Breast epithelium (tissue), 4 donors: ENCODE measurements around the gene TMEM163. TPM values are rescaled to one million over a fixed set of nuclear protein-coding genes. Genes with fewer than 3 reads are reported as not detected.

Source experiments
- DNase-seq, 2 donors: peaks; one replicate each; pipeline ENCODE4 v3.0.0-alpha.2; 2019; ENCODE audit warnings: low spot score in 2 of 2
- H3K27ac ChIP-seq, 2 donors: fragments of 200-600 bp; sonication (generic) in 1 of 2; one replicate each; pipeline ENCODE4 v1.5.1; 2016 to 2019; ENCODE audit warnings: mild to moderate bottlenecking in 1 of 2
- H3K27me3 ChIP-seq, 2 donors: fragments of 200-600 bp; sonication (generic) in 1 of 2; one replicate each; pipeline versions ENCODE4 v1.5.1 to v1.6.0; 2017 to 2019; ENCODE audit warnings: control low read depth in 1 of 2, mild to moderate bottlenecking in 1 of 2
- H3K36me3 ChIP-seq: fragments of 200-600 bp; one replicate; pipeline ENCODE4 v1.5.1; 2019
- H3K4me1 ChIP-seq, 2 donors: fragments of 200-600 bp; sonication (generic); one replicate each; pipeline ENCODE4 v1.5.1; 2016 to 2019; ENCODE audit warnings: control low read depth in 1 of 2
- H3K4me3 ChIP-seq, 3 donors: fragments of 200-600 bp; sonication (generic); 1 replicate in 2 of 3; 2 replicates in 1 of 3; pipeline ENCODE4 v1.5.1; 2016 to 2019; ENCODE audit warnings: mild to moderate bottlenecking in 3 of 3, moderate library complexity in 2 of 3
- H3K9me3 ChIP-seq, 2 donors: fragments of 200-600 bp; sonication (generic) in 1 of 2; one replicate each; pipeline ENCODE4 v1.5.1; 2016 to 2019; ENCODE audit warnings: control low read depth in 1 of 2
- CTCF ChIP-seq, 3 donors: fragments of 450-650 bp; IDR thresholded peaks; one replicate each; pipeline ENCODE4 v1.5.1; 2016 to 2017; ENCODE audit warnings: antibody characterized with exemption in 3 of 3, mild to moderate bottlenecking in 3 of 3, moderate library complexity in 3 of 3
- POLR2A ChIP-seq: fragments of 450-650 bp; IDR thresholded peaks from one replicate; pipeline ENCODE4 v1.6.1; 2016; ENCODE audit warnings: antibody characterized with exemption, mild to moderate bottlenecking, moderate library complexity
- POLR2AphosphoS5 ChIP-seq, 3 donors: sonication (generic); formaldehyde crosslinking; IDR thresholded peaks; one replicate each; pipeline ENCODE4 v1.6.1; 2017; ENCODE audit warnings: antibody characterized with exemption in 3 of 3
- intact Hi-C: fragments of 100-400 bp; cut with DNase I; formaldehyde crosslinking; loops from one replicate; pipeline ENCODE4 v1.15.1; 2023; ENCODE audit warnings: low total_unique reads
- total RNA-seq, 3 donors: library from RNA; depleted of rRNA; stranded (reverse); fragments of >200 nt; gene quantifications; one replicate each; pipeline ENCODE4 v1.1.0, GENCODE V29; 2016

The TMEM163 gene
- total RNA-seq, 3 donors from 2014 or later: 0.32 to 1.5 (median 0.66) TPM

DNA sequence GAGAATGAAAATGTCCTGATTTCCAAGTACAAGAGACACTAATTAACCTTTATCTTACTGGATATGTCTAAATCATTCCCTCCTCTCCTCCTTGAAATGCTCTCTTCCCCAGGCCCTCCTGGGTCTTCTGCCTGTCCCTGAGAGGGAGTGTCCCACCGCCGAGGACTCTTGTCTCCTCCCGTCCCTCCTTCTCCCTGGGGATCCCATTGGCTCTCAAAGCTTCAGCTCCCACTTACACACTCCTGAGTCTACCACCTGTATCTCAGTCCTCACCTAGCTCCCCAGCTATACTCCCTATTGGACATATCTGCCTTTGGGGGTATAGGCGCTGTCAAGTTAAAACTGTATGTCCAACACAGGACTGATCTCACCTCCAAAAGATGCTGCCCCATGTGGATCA lies 116.1 kb downstream of the TMEM163 start:
- no peak for DNase-seq
- Histone ChIP-seq H3K27ac (no peak overlapping the region), H3K9me3 (peaks cover 0 to 7% of the 10 kb centered on the region in 2 donors), H3K36me3 (no peaks in the 10 kb centered on the region), H3K4me1 (no peaks in the 10 kb centered on the region), H3K4me3 (no peak overlapping the region), H3K27me3 (no peaks in the 10 kb centered on the region)
- intact Hi-C loops: no loop called here
- TF ChIP-seq POLR2AphosphoS5 (IDR thresholded peaks at IDR 0.05): no peak
- TF ChIP-seq CTCF (IDR thresholded peaks at IDR 0.05): no peak
- TF ChIP-seq POLR2A: no peak

DNA sequence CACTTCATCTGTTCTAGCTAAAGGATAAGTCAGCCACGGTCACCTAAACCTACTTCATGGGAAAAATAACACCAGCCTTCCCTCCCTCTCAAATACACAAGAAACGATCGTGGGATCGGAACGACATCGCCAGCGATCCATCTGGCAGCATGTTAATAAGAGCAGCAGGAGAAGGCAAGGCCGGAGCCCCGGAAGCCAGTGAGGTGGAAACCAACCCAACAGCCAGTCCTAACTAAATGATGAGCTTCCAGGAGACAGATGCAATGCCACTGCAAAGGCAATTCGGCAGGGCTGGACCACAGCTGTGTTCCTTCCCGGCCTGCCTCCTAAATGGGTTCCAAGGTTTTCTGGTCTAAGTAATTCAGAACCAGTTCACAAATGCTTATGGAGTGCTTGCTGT lies 117.5 kb downstream of the TMEM163 start:
- Histone ChIP-seq H3K27ac (no peak overlapping the region), H3K27me3 (no peaks in the 10 kb centered on the region), H3K4me1 (no peaks in the 10 kb centered on the region), H3K4me3 (no peak overlapping the region), H3K9me3 (peaks cover 0 to 7% of the 10 kb centered on the region in 2 donors), H3K36me3 (no peaks in the 10 kb centered on the region)
- DNase-seq: no peak
- intact Hi-C loops: no loop called here
- TF ChIP-seq POLR2AphosphoS5 (IDR thresholded peaks at IDR 0.05) (no peak), CTCF (IDR thresholded peaks at IDR 0.05) (no peak), POLR2A (no peak)

GRCh38 chr2:134600208-134600607 lies 118.6 kb downstream of the TMEM163 start:
- H3K27ac ChIP-seq: no peak overlapping the region
- no peaks in the 10 kb centered on the region for H3K4me1 ChIP-seq
- intact Hi-C loops: no loop called here
- TF ChIP-seq POLR2A: no peak
- TF ChIP-seq CTCF (IDR thresholded peaks at IDR 0.05): no peak
- TF ChIP-seq POLR2AphosphoS5 (IDR thresholded peaks at IDR 0.05): no peak
- no peak overlapping the region for H3K4me3 ChIP-seq
- no peak for DNase-seq
- H3K9me3 ChIP-seq: peaks cover 0 to 7% of the 10 kb centered on the region in 2 donors
- no peaks in the 10 kb centered on the region for H3K27me3 ChIP-seq
- H3K36me3 ChIP-seq: no peaks in the 10 kb centered on the region

GRCh38 chr2:134599236-134599635 lies 119.6 kb downstream of the TMEM163 start:
- intact Hi-C loops: no loop called here
- H3K36me3 ChIP-seq: no peaks in the 10 kb centered on the region
- H3K4me3 ChIP-seq: no peak overlapping the region
- H3K9me3 ChIP-seq: peaks cover 0 to 7% of the 10 kb centered on the region in 2 donors
- DNase-seq: no peak
- H3K27me3 ChIP-seq: no peaks in the 10 kb centered on the region
- no peak for TF ChIP-seq POLR2A
- no peak for TF ChIP-seq POLR2AphosphoS5 (IDR thresholded peaks at IDR 0.05)
- TF ChIP-seq CTCF (IDR thresholded peaks at IDR 0.05): no peak
- H3K4me1 ChIP-seq: no peaks in the 10 kb centered on the region
- no peak overlapping the region for H3K27ac ChIP-seq

DNA sequence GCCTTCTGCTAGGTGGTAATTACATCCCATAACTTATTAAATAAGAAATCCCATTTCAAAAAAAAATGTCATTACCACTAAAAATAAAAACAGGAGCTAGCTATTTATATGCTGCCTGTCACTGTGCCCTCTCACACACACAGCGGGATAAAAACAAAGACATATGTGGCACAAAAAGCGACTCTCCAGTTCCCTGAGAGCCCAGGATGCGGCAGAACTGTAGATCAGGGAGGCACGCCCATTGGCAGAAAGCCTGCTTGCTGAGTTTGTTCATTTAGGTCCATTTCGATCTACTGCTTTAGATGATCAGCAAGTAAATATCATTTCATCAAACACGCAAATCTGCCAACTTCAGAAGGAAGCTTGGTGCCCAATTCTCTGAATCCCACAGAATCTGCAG lies 124.4 kb downstream of the TMEM163 start:
- Histone ChIP-seq H3K4me1 (no peaks in the 10 kb centered on the region), H3K9me3 (peaks cover 15 to 23% of the 10 kb centered on the region in 2 donors), H3K27ac (no peak overlapping the region), H3K36me3 (no peaks in the 10 kb centered on the region), H3K4me3 (no peak overlapping the region), H3K27me3 (no peaks in the 10 kb centered on the region)
- intact Hi-C loops: no loop called here
- TF ChIP-seq POLR2A (no peak), CTCF (IDR thresholded peaks at IDR 0.05) (no peak)
- no peak for DNase-seq
